ENCODE measurements around the gene LRRC27. TPM values are rescaled to one million over a fixed set of nuclear protein-coding genes. Genes with fewer than 3 reads are reported as not detected.

Gene LRRC27
- total RNA-seq, 1 donor: 12.0 TPM

GRCh38 chr10:132302421-132303310 lies 29.3 kb upstream of the LRRC27 start:
- TF ChIP-seq, protein P1, sequence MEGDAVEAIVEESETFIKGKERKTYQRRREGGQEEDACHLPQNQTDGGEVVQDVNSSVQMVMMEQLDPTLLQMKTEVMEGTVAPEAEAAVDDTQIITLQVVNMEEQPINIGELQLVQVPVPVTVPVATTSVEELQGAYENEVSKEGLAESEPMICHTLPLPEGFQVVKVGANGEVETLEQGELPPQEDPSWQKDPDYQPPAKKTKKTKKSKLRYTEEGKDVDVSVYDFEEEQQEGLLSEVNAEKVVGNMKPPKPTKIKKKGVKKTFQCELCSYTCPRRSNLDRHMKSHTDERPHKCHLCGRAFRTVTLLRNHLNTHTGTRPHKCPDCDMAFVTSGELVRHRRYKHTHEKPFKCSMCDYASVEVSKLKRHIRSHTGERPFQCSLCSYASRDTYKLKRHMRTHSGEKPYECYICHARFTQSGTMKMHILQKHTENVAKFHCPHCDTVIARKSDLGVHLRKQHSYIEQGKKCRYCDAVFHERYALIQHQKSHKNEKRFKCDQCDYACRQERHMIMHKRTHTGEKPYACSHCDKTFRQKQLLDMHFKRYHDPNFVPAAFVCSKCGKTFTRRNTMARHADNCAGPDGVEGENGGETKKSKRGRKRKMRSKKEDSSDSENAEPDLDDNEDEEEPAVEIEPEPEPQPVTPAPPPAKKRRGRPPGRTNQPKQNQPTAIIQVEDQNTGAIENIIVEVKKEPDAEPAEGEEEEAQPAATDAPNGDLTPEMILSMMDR (IDR thresholded peaks at IDR 0.05; ENCODE audit: insufficient read depth, low read length): no peak
- no peak overlapping the region for H3K4me3 ChIP-seq (ENCODE audit: low read depth, low read length)
- DNase-seq (ENCODE audit: low read depth): no peak

- H3K4me3 ChIP-seq (ENCODE audit: low read depth, low read length): no peak overlapping the region
- TF ChIP-seq, protein P1 (IDR thresholded peaks at IDR 0.05; ENCODE audit: insufficient read depth, low read length): no peak
- DNase-seq (ENCODE audit: low read depth): no peak
Measured at GRCh38 chr10:132303361-132304115, 28.5 kb upstream of the LRRC27 start.

DNA sequence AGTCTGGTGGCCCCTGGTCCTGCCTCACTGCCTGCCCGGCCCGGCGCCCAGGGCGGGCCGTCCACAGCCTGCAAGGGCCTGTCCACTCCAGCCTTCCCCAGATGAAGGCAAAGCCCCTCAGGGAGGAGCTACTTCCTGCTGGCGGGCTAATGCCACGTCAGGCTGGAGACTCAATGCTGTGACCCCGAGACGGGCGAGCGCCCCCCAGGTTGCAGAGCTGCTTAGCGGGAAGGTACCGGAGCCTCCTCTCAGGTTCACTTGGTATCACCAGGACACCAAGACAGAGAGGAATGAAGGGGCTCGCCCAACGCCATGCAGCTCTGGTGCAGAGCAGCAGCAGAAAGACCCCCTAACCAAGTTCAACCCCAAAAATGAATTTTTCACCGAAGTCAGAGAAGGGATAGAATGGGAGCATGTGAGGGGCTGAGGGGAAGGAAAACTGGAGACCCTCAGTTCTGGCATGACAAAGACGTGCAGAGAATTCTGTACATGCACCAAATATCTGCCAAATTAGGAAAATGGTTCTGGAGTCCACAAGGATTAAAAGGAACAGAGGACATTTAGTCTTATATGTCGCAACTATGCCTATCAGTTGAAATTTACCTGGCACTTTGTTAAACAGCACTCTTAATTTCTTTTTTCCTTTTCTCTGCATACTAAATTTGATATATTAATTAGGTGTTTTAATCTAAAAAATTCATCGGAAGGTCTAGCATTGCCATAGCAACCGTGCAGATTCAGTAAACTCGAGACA lies 27.1 kb upstream of the LRRC27 start:
- TF ChIP-seq, protein P1 (IDR thresholded peaks at IDR 0.05; ENCODE audit: insufficient read depth, low read length): no peak
- H3K4me3 ChIP-seq (ENCODE audit: low read depth, low read length): no peak overlapping the region
- DNase-seq (ENCODE audit: low read depth): no peak

- H3K4me3 ChIP-seq (ENCODE audit: low read depth, low read length): no peak overlapping the region
- TF ChIP-seq, protein P1 (IDR thresholded peaks at IDR 0.05; ENCODE audit: insufficient read depth, low read length): no peak
- no peak for DNase-seq (ENCODE audit: low read depth)
Measured at GRCh38 chr10:132305654-132306342, 26.2 kb upstream of the LRRC27 start.

DNA sequence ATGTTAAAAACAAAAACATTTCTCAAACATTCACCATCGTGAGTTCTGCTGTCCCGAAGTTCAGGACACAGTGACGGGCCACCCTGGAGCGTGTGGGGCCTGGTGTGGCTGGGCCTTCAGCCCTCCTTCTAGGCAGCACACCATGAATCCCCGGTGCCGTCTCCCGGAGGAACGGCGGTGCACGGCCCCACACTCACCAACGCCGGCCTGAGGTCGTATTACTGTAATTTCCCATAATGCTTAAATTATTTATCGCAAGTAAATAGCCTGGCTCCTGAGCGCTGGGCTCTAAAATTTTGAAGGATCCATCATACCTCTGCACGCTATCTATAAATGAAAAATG lies 25.7 kb upstream of the LRRC27 start:
- DNase-seq (ENCODE audit: low read depth): no peak
- no peak overlapping the region for H3K4me3 ChIP-seq (ENCODE audit: low read depth, low read length)
- TF ChIP-seq, protein P1 (IDR thresholded peaks at IDR 0.05; ENCODE audit: insufficient read depth, low read length): no peak
